HG02759 (cell line): ENCODE data around the gene MLLT3.
A peak's percentile ranks its signal among the peaks of the same experiment; 100 is the strongest.

Experiments
- ATAC-seq: cut with Tn5 transposase; IDR thresholded peaks from one replicate; pipeline ENCODE4 v1.9.1; 2021; ENCODE audit warnings: mild to moderate bottlenecking, moderate library complexity; ENCODE audit not compliant: unreplicated experiment

MLLT3 gene

DNA sequence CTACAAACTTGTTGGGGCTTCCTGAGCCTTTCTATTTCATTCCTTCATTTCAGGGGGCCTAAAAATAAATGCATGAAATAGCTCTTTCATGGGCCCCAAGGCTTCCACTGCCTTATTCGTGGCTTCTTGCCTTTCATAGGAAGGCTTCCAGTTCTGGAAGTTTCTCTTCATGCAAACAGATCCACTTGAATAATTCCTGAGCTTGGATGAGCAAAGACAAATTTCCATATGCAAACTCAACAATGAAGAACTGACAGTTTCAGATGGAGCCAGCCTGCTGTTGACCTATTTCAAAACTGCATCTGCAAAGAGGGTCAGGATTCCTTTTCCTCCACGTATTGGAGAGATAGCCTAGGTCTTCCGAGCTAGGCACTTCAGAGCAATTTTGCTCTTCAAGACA is 142.1 kb downstream of the MLLT3 start:
- no peak for ATAC-seq

DNA sequence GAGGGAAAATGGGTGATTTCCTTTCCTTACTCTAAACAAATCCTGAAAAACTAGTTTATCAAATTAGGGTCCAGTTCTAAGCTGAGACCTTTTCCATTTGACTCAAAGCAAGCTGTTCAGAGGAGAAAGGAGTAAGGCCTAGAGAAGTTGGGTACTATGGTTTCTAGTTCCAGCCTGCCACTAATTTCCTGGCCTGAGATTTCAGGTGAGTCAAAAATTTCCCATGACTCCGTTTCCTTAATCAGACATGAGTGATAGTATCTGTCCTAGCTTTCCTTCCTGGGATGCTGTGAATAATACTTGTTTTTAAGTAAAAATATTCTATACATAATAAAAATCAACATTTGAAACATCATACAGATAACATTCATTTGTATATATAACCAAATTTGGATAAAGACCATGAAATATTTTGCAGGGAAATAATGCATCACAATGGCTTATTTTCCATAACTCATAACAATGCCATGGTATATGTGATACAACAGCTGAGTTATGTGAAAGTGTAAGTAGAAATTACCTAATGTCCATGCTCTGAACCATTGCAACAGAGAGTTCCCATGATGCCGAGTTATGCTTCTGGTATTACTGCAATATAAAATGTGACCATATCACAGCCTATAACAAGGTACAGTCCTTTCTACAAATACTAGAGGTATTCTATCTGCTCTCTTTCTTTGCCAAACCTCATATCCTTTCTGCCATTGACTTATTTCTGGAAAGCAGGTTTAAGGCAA is 142.7 kb downstream of the MLLT3 start:
- ATAC-seq, result peak; percentile 67

DNA sequence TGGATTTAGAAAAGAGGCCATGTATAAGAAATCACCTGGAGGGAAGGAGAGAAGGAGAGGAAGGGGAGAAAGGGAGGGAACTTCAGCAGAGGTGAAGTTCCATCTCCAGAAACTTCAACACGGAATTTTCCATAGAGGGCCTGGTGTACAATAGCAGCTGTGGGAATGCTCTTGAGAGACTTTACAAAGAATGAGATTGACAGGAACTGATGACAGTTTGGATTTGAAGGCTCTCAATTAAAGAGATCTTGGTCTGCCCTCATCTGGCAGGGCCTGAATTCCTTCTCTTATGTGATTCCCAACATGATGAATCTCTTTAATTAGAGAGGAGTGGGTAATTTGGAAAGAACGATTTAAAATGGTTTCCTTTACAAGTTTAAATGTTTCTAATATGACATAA is 143.5 kb downstream of the MLLT3 start:
- ATAC-seq, result no peak

- ATAC-seq, result no peak
Measured at GRCh38 chr9:20477940-20478620, 144.2 kb downstream of the MLLT3 start.

DNA sequence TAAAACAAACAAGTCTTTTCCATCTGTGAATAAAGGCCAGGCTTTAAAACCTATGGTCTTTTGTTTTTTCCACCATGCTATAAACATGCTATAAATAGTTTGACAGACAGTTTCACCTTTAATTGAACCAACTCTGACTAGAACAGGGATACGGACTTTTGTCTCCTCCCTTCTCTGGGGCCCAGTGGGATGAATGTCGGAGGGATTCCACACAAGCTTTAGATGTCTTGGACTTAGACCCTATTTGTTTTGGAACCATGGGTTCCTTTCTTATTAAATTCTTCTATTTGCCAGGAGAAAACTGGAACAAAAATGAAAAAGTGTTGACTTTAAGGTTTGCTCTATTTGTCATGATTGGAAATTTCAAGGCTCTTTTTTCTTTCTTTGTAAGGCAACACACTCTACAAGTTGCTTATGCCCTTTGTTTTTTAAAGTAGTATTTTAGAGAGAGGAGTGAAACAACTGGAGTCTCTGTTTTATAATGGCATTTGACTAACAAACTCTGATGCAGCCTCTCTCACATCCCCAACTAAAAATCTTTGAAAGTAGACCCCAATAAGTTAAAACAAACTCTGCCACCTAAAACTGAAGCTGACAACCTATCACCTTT is 145.3 kb downstream of the MLLT3 start:
- ATAC-seq, result no peak

GRCh38 chr9:20474496-20474895 is 147.8 kb downstream of the MLLT3 start:
- ATAC-seq, result no peak

GRCh38 chr9:20473515-20474013 is 148.7 kb downstream of the MLLT3 start:
- no peak for ATAC-seq

DNA sequence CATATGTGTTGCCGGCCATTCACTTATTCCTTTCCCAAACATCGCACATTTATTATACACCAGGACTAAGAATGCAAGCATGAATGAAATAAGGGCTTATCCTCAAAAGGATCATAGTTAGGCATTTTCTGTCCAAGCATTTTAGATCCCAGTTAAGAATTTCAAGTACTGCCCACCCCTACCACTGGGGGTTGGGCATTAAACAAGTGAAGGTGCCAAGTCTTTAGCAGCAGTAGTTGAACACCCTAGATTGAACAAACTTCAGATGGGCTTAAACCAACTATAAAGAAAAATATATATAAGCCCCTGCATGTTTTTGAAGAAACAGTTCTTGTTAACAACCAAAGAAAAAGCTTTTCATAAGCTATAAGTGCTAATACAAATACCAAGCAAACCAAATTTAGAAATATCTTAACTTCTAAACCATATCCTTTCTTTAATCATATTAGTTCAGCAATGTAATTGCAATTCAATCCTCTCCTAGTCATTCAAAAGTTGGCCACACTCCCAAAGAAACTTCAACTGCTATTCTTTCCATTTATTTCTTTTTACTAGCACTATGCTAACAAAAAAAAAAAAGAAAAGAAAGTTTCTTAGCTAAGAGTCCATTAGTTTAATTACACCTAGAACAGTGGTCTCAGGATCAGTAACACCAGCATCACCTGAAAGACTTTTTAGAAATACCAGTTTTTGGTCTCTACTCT is 149.8 kb downstream of the MLLT3 start:
- no peak for ATAC-seq

- no peak for ATAC-seq
Measured at GRCh38 chr9:20466328-20467008, 155.8 kb downstream of the MLLT3 start.

GRCh38 chr9:20464242-20464641 is 158.1 kb downstream of the MLLT3 start:
- no peak for ATAC-seq

- ATAC-seq, result no peak
Measured at GRCh38 chr9:20463823-20464222, 158.5 kb downstream of the MLLT3 start.

DNA sequence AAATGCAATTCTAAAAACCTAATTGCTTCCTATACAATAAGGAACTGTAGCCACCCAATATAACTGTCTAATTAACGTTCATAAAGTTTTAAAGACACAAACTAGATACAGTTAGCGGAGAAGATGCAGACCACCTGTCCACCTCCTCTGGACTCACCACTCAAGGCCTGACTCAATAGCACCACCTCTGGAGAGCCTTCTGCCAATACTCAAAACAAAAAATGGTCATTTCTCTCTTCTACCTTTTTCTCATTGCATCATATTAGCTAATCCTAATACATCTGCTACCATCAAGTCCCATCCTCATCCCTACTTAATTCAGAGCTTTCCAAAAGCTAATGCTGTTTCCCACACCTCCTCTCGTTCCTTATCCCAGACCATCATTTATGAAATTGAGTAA is 159.9 kb downstream of the MLLT3 start:
- no peak for ATAC-seq

- ATAC-seq, result no peak
Measured at GRCh38 chr9:20447291-20447690, 175.0 kb downstream of the MLLT3 start.

DNA sequence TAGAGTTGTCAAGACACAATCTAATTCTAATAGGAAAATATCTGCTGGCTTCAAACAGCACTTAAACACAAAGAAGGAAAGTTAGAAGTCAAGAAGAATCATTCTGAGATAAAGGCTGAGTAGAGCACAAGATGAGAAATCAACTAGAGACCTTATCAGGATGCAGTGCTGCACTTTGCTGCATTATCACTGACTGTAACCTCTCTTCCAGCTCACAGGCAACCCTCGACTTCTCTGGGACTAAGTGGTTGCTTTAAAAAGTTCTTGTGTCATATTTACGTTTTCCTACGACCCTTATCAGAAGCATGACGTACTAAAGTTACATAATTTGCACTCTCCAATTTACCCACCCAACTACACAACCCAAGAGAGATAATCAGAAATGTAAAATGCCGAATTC is 176.1 kb downstream of the MLLT3 start:
- ATAC-seq, result no peak

DNA sequence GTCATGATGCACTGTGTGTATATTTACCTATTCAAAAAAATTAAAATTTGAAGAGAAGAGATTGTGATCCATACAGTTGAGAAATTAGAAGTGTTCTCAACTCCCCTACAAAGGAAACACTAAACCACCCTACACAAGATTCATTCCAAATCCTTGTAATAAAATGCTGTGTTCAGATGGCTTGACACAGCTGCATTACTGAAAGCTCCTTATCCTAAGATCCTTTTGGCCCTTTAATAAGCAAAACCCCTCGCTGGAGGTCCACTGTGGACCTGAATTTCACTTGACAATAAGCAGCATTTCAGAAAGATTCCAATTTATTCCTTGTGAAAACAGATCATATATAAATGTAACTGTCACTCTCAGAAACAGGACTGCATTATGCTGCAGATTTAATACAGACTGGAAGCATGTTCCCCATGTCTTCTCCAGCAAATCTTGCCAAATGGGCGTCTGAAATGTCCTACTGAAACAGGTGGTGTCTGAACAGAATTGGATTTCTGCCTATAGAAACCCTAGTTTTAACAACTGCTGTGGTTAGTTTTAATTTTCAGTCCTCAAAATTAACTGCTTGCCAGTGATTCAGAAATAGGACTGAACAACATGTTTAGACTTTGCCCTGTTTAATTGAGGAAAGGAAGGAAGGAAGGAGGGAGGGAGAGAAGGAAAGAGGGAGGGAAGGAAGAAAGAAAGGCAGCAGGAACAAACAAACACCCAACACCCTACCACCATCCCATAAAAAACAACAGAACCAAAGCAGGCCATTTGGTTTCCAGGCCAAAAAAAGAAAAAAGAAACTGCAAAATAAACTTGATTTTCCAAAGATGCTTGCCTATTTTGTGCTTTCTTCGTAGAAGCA is 179.6 kb downstream of the MLLT3 start:
- no peak for ATAC-seq

GRCh38 chr9:20441711-20442423 is 180.4 kb downstream of the MLLT3 start:
- no peak for ATAC-seq

- no peak for ATAC-seq
Measured at GRCh38 chr9:20441166-20441565, 181.1 kb downstream of the MLLT3 start.

DNA sequence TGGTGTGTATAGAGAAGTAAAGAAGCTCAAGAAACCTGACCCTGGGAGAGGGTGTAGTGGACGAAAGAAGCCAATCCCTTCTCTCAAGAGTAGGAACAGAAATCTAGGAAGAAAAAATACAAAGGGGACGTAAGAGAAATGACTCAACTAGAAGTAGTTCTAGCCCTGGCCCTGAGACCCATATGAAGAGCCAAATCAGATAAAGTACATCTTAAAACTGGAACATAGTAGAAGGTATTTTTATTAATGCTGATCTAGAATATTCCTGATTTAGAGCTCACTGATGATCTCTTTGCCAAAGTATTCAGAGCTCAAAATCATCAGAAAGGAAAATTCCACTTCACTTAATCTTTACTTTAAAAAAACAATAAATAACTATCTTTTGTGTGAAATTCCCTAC is 184.8 kb downstream of the MLLT3 start:
- no peak for ATAC-seq

DNA sequence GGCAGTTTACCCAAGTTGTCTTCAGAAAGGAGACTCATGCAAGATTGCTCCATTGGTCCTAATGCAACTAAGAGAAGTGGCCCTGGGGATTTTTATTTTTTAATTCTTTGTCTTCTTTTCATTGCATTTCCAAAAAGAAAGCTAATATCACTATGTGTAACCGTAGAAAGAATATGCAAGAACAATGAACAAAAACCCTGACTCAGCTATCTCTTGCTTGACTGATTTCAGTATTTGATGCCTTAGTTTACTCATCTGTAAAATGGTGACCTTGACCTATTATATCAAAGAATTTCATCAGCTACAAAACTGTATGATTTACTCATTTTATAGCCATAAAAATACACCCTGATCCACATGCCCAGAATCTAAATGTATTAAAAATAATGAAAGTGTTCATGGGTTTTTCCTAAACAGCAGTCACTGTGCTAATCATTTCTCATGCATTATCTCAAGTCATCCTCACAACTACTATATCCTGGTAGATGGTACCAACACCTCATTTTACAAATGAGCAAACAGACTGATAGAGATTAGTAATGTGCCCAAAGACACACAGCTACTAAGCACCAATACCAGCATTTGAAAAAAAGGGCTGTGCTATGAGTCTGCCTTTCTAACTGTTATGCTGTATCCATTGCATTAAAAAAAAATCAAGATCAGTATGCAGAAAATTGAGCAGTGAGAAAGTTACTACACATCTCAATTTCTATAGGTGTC is 185.7 kb downstream of the MLLT3 start:
- no peak for ATAC-seq
